Non-pigmented ciliary epithelial cell (primary cell): ENCODE results near the gene SPATA3.

Source experiments
- DNase-seq: peaks from one replicate; pipeline ENCODE4 v3.0.0-alpha.2; 2010; ENCODE audit warnings: low read depth

SPATA3 gene

DNA sequence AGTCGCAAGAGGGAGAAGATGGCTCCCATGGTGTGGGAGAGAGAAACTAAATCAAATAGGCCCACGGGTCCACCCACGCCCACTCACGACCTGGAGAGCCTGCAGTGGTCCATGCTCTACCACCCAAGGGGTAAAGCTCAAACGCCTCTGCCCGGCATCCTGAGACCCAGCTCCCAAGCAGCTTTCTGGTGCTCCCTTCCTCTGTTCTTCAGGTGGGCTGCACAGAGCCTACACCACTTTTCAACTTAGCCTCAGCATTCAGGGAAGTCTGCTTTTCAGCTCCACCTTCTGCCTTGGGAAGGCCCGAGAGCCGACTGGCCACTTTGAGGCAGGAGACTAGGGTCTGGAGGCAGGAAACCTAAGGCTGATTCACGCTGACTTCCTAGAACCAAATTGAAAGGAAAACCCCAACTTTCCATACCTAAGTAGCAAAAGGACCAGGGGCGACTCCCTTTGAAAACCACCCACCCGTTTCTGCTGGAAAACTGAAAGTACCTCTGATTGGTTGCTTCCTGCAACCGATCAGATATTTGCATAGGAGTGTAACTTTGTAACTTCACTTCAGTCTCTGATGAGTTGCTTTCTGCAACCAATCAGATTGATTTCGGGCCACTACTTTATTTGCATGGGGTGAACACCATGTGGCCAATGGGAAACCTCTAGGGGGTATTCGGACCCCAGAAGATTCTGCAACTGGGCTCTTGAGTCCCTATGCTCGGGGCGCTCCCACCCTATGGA is 26.8 kb upstream of the SPATA3 start:
- DNase-seq, result no peak

- no peak for DNase-seq
These were observed 26.3 kb upstream of the SPATA3 start for GRCh38 chr2:230969659-230970015.

- no peak for DNase-seq
These were observed 23.9 kb upstream of the SPATA3 start for GRCh38 chr2:230972046-230972445.

DNA sequence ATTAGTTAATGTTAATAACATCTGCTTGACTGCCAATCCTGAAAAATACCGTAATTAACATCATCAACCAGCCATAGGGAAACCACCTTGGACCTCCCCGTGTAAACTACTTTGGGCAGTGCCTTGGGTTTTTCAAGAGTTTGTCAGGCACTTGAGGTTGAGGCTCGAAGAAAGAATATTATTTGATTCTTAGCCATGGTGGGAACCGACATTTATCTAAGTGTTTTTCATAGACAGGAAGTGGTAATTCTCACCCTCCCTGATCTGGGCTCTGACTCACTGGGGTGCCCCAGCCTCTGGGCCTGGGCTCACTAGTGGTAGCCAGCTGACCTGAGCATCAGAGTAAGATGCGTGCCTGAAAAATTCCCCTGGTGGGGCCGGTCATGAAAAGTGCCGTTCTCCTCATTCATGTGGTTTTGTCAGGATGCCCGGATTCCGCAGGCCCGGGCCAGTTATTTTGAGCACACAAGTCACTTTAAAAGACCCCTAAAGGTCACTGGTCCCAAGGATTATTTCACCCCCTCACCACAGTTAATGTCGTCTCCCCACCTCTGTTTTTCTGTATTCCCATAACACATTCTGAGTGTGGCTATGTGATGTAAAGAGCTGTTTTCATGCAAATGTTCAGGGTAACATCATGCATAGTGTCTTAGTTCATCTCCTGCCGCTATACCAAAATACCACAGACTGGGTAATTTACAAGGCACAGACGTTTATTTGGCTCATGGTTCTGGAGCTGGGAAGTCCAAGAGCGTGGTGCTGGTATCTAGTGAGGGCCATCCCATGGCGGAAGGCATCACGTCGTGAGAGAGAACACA is 21.6 kb upstream of the SPATA3 start:
- peak; percentile 43 for DNase-seq

- DNase-seq, result no peak
These were observed 20.0 kb upstream of the SPATA3 start for GRCh38 chr2:230975927-230976326.

GRCh38 chr2:230976671-230977171 is 19.2 kb upstream of the SPATA3 start:
- DNase-seq, result no peak

DNA sequence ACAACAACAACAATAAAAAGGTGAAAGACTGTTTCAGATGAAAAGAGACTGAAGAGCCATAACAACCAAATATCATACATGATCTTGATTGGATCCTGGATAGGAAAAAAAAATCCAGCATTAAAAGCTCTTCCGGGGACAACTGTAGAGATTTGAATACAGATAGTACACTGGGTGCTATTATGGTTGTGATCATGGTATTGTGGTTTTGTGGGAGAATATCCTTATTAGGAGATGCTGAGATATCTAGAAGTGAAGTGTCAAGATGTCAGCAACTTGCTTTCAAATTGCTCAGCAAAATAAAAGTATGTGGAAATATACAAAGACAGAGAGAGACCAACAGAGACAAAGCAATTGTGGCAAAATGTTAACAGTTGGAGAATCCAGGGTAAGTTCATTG is 15.5 kb upstream of the SPATA3 start:
- no peak for DNase-seq

GRCh38 chr2:230981704-230982103 is 14.2 kb upstream of the SPATA3 start:
- no peak for DNase-seq

DNA sequence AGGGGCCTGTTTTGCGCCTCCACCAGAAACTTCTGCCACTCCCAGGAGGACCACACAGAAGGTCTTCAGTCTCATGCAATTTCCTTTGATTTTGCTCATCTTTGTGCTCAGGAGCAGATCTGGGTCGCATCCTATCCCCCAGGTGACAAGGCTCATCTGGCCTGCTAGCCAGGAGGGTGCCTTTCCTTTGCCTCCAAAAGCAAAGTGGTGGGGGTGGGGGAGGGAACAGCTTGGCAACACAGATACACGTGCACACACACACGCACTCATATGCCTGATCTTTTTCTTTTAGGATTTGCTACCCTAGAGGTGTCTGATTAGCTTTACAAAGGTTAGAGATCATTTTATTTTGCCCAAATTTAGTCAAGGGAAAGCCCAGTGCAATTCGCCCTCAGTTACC is 13.8 kb upstream of the SPATA3 start:
- DNase-seq, result no peak

DNA sequence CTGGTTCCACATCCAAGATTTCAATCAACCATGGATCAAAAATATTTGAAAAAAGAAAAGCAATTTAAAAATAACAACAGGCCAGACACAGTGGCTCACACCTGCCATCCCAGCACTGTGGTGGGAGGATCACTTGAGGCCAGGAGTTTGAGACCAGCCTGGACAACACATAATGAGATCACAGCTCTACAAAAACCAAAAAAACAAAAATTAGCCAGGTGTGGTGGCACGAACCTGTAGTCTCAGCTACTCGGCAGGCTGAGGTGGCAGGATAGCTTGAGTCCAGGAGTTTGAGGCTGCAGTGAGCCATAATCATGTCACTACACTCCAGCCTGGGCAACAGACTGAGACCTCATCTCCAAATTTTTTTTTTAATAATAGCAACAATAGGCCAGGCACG is 13.4 kb upstream of the SPATA3 start:
- no peak for DNase-seq

DNA sequence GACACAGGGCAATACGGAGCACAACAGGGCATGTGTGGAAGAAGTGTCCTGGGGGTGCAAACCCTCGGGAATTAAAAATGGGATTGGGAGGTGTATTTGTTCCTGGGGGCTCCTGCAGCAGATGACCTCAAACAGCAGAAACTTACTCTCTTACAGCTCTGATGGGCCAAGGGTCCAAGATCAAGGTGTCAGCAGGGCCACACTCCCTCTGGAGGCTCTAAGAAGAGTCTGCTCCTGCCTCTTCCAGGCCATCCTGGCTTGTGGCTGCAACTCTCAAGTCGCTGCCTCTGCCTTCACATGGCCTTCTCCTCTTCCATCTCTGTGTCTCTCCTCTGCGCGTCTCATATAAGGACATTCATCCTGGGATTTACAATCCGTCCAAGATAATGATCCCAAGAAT is 12.4 kb upstream of the SPATA3 start:
- DNase-seq, result no peak

- DNase-seq, result no peak
These were observed 11.3 kb upstream of the SPATA3 start for GRCh38 chr2:230984393-230985220.

GRCh38 chr2:230985519-230986231 is 10.2 kb upstream of the SPATA3 start:
- DNase-seq, result no peak

GRCh38 chr2:230986520-230987136 is 9.3 kb upstream of the SPATA3 start:
- DNase-seq, result no peak

DNA sequence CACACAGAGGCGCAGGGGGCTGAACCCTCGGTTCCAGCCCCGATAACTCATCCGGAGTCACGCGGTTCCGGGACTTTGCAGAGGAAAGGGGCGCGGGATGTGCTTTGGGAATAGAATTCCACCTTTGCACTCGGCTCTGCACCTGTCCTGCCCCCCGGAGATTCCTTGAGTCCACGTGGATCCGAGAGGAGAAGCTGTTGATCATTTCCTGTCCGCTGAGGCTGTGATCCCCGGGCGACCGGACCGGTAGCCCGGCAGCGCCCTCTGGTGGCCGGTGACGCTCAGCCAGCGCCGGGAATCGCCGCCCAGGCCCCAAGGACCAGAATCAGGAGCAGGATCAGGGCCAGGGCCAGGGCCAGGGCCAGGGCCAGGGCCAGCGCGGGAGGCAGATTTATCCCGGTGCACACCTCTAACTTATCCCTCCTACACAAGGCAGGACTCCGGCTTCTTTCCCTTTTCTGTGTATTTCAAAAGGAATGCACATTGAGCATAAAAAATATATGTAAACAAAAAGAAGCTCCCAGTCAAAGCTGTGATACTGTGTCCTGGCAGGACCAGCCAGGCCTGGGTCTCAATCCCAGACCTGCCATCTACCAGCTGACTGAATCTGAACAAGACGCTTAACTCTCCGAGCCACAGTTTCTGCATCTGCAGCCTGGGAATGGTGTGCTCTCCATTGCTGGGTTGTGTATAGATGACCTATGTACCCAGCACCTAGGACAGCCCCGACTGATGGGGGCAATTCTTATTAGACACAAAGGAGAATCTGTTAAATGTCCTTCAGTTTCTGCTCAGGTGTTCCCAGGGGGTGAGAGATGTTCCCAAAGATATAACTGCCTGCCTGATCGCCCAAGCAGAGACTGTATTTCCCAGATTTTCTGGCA is 8.5 kb upstream of the SPATA3 start:
- DNase-seq, result peak; percentile 11

DNA sequence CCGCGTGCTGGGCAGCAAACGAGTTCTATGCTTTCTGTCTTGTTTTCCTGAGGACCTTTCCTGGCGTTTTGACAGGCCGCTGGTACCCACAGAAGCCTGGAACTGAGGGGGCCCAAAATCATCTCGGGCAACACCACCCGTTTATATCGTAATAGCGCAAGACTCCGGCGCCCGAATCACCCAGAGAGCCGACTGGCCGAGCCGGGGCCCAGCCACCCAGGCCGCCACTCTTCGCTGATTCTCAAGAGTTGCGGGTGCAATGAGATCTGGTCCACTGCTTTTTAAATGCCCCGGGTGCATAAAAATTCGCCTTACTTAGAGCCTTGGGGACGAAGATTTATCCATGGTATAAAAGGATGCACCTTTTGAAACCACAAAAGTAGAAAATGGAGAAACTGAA is 6.2 kb upstream of the SPATA3 start:
- DNase-seq, result no peak

DNA sequence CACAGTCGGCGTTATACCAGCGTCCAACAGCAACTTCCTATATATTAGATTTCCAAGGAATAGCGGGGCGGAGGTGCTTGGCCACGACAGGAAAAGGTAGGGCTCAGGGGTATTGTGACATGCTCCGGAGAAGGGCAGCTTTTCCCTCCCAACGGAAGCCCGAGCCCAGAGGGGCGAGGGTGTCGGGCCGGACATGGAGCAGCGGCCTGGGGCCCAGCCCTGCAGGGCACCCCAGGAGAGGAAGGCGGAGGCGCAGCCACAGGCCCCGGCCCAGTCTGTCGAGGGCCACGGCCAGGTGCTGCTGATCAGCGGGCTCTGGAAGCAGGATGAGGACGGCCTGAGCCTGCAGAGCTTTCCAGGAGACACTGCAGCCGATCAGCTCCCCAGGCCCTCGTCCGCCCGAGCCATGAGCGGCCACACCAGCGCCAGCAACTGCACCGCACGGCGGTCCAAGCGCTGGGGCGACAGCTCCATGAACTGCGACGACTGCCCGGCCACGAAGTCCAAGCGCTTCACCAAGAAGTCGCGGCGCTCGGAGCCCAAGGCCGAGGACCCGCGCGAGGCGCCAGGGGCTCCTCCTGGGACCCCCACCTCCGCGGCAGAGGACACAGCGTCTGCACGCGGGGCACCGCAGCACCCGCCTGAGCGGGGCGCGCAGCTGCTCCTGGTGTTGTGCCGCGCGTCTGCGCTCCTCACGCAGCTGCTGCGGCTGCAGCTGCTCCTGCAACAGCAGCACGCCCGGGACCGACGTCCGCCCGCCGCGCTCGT is 5.6 kb upstream of the SPATA3 start:
- DNase-seq, result no peak

GRCh38 chr2:230990899-230991150 is 5.1 kb upstream of the SPATA3 start:
- DNase-seq, result no peak

GRCh38 chr2:230991598-230991997 is 4.3 kb upstream of the SPATA3 start:
- no peak for DNase-seq

DNA sequence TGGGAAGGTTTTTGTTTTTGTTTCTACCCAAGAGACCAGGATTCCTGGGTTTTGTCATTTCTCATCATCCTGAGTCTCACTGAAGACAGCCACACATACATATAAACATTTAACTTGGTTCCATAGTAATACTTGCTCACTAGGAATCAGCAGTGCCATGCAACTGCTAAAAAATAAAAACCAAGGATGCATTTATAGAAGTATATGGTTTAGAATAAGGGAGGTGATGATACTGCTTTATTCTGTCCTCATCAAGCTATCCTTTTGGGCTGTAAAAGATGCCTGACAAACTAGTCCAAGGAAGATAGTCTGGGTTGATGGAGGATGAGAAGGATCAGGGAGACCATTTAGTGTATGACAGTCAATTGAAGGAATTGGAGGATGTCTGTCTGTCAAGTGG is 740 bp downstream of the SPATA3 start:
- DNase-seq, result no peak
